Measurements from ENCODE around the gene RNASE2. TPM values are rescaled to one million over a fixed set of nuclear protein-coding genes. Genes with fewer than 3 reads are reported as not detected.

The RNASE2 gene
- polyA plus RNA-seq, 3 donors = 100 to 483 (median 307) TPM

GRCh38 chr14:20989471-20989786 lies 34.1 kb downstream of the RNASE2 start:
- Histone ChIP-seq H3K27ac (ENCODE audit: low read depth in 1 of 2, low read length in 2 of 2) (peak overlapping the region; percentile 64 to 72), H3K9ac (ENCODE audit: insufficient read depth, low read length, poor library complexity, severe bottlenecking) (peak overlapping the region; percentile 68), H2AFZ (ENCODE audit: insufficient read depth, low read depth, low read length, poor library complexity, severe bottlenecking) (peak overlapping the region; percentile 41), H3K79me2 (ENCODE audit: insufficient read depth, low read length) (peaks cover 23% of the 10 kb centered on the region), H3K4me1 (ENCODE audit: control insufficient read depth in 1 of 2, insufficient read depth in 2 of 2, low read length in 2 of 2) (peaks cover 50 to 63% of the 10 kb centered on the region in 2 donors), H3K4me2 (replicated peaks; ENCODE audit: extremely low read depth, low read length, poor library complexity, severe bottlenecking) (peak overlapping the region; percentile 95), H3K4me3 (replicated peaks in 1 of 3; ENCODE audit: low read depth in 2 of 3, low read length in 3 of 3) (peak overlapping the region; percentile 72 to 97 (median 72)), H4K20me1 (ENCODE audit: insufficient read depth, low read length) (peaks cover 4% of the 10 kb centered on the region), H3K36me3 (replicated peaks in 1 of 2; ENCODE audit: control insufficient read depth in 1 of 2, insufficient read depth in 2 of 2, low read length in 2 of 2) (peaks cover 24 to 32% of the 10 kb centered on the region in 2 donors), H3K9me3 (replicated peaks in 1 of 2; ENCODE audit: control insufficient read depth in 1 of 2, insufficient read depth in 1 of 2, low read length in 2 of 2) (no peaks in the 10 kb centered on the region), H3K27me3 (ENCODE audit: control insufficient read depth in 2 of 2, insufficient read depth in 2 of 2, low read length in 2 of 2) (no peaks in the 10 kb centered on the region)
- 0% methylated on average over 1 of the region's 11 CpGs for WGBS (ENCODE audit: insufficient coverage)
- no peak for TF ChIP-seq CTCF (IDR thresholded peaks at IDR 0.05)
- Mint-ChIP-seq H3K4me1 (peaks cover 57% of the 10 kb centered on the region), H3K4me3 (peak overlapping the region; percentile 92 to 93), H3K36me3 (peaks cover 24 to 30% of the 10 kb centered on the region in 2 donors), H3K9me3 (no peaks in the 10 kb centered on the region), H3K27ac (peak overlapping the region; percentile 70 to 92 (median 90)), H3K27me3 (ENCODE audit: low read depth in 3 of 3) (peaks cover 0 to 2% (median 2%) of the 10 kb centered on the region in 3 donors)
- intact Hi-C loops (cut with micrococcal nuclease) = no loop called here
- no peak for DNase-seq

- Mint-ChIP-seq H3K4me1 (peaks cover 55% of the 10 kb centered on the region), H3K36me3 (peaks cover 30 to 36% of the 10 kb centered on the region in 2 donors), H3K27me3 (ENCODE audit: low read depth in 3 of 3) (peaks cover 0 to 2% (median 2%) of the 10 kb centered on the region in 3 donors), H3K27ac (peak within 1 kb of the TSS; percentile 70 to 92 (median 90)), H3K9me3 (no peaks in the 10 kb centered on the region), H3K4me3 (peak within 1 kb of the TSS; percentile 92 to 93)
- intact Hi-C loops (cut with micrococcal nuclease) = no loop called here
- Histone ChIP-seq H3K4me1 (ENCODE audit: control insufficient read depth in 1 of 2, insufficient read depth in 2 of 2, low read length in 2 of 2) (peaks cover 46 to 60% of the 10 kb centered on the region in 2 donors), H3K79me2 (ENCODE audit: insufficient read depth, low read length) (peaks cover 23% of the 10 kb centered on the region), H3K36me3 (replicated peaks in 1 of 2; ENCODE audit: control insufficient read depth in 1 of 2, insufficient read depth in 2 of 2, low read length in 2 of 2) (peaks cover 29 to 38% of the 10 kb centered on the region in 2 donors), H3K4me2 (replicated peaks; ENCODE audit: extremely low read depth, low read length, poor library complexity, severe bottlenecking) (peak within 1 kb of the TSS; percentile 95), H2AFZ (ENCODE audit: insufficient read depth, low read depth, low read length, poor library complexity, severe bottlenecking) (peak within 1 kb of the TSS; percentile 96), H3K4me3 (replicated peaks in 1 of 3; ENCODE audit: low read depth in 2 of 3, low read length in 3 of 3) (peak within 1 kb of the TSS; percentile 72 to 97 (median 72)), H3K27ac (ENCODE audit: low read depth in 1 of 2, low read length in 2 of 2) (peak within 1 kb of the TSS; percentile 64 to 82), H4K20me1 (ENCODE audit: insufficient read depth, low read length) (peaks cover 4% of the 10 kb centered on the region), H3K9me3 (replicated peaks in 1 of 2; ENCODE audit: control insufficient read depth in 1 of 2, insufficient read depth in 1 of 2, low read length in 2 of 2) (no peaks in the 10 kb centered on the region), H3K9ac (ENCODE audit: insufficient read depth, low read length, poor library complexity, severe bottlenecking) (peak within 1 kb of the TSS; percentile 68), H3K27me3 (ENCODE audit: control insufficient read depth in 2 of 2, insufficient read depth in 2 of 2, low read length in 2 of 2) (no peaks in the 10 kb centered on the region)
- DNase-seq = peak; percentile 79 to 92 (median 86)
- peak; percentile 39 for TF ChIP-seq CTCF (IDR thresholded peaks at IDR 0.05)
- WGBS (ENCODE audit: insufficient coverage) = under 1% methylated on average over 37 of the region's 42 CpGs
These were observed 34.7 kb downstream of the RNASE2 start, which contains the start of gene METTL17 for GRCh38 chr14:20989787-20990600. Gene METTL17 (plus strand): TSS chr14:20989980. CDS start chr14:20990003, 23 bp downstream.

All from CD14-positive monocyte (primary cell).